Lung (tissue), 12 donors: ENCODE measurements around the gene CPA5. TPM values are rescaled to one million over a fixed set of nuclear protein-coding genes. Genes with fewer than 3 reads are reported as not detected.

Source experiments
- ATAC-seq: fragments of 200-7000 bp; cut with Tn5 transposase; one replicate; pipeline ENCODE4 v1.9.1; 2020; ENCODE audit warnings: moderate number of reproducible peaks; ENCODE audit not compliant: insufficient read depth, low FRiP score
- DNase-seq, 3 donors: peaks; one replicate each; pipeline ENCODE4 v3.0.0-alpha.2; 2013 to 2017
- H3K27ac ChIP-seq, 2 donors: one replicate each; pipeline ENCODE4 v1.5.1; 2013; ENCODE audit warnings: mild to moderate bottlenecking in 2 of 2, moderate library complexity in 2 of 2, control low read depth in 1 of 2, inconsistent platforms in 1 of 2, low read depth in 1 of 2, low read length in 1 of 2
- H3K27me3 ChIP-seq, 3 donors: one replicate each; pipeline ENCODE4 v1.5.1; 2013; ENCODE audit warnings: low read length in 2 of 3; ENCODE audit not compliant: control insufficient read depth in 3 of 3, insufficient read depth in 3 of 3
- H3K36me3 ChIP-seq, 4 donors: one replicate each; pipeline ENCODE4 v1.5.1; 2013; ENCODE audit warnings: low read length in 4 of 4, mild to moderate bottlenecking in 1 of 4, moderate library complexity in 1 of 4; ENCODE audit not compliant: control insufficient read depth in 4 of 4, insufficient read depth in 4 of 4
- H3K4me1 ChIP-seq, 5 donors: one replicate each; pipeline ENCODE4 v1.5.1; 2013; ENCODE audit warnings: low read length in 5 of 5, mild to moderate bottlenecking in 2 of 5, moderate library complexity in 1 of 5; ENCODE audit not compliant: control insufficient read depth in 5 of 5, insufficient read depth in 5 of 5
- H3K4me3 ChIP-seq: one replicate; pipeline ENCODE4 v1.5.1; 2013; ENCODE audit warnings: mild to moderate bottlenecking, control low read depth, moderate library complexity
- H3K9ac ChIP-seq, 2 donors: one replicate each; pipeline ENCODE4 v1.5.1; 2013; ENCODE audit warnings: low read length in 2 of 2, control low read depth in 1 of 2; ENCODE audit not compliant: insufficient read depth in 1 of 2
- H3K9me3 ChIP-seq, 4 donors: one replicate each; pipeline ENCODE4 v1.5.1; 2013; ENCODE audit warnings: low read length in 3 of 4, mild to moderate bottlenecking in 1 of 4, moderate library complexity in 1 of 4; ENCODE audit not compliant: control insufficient read depth in 4 of 4, insufficient read depth in 3 of 4
- WGBS, 2 donors: extraction: QIAGEN DNeasy Blood & Tissue Kit; methylation state at CpG; one replicate each; pipeline ENCODE4 v1.1.7; 2013; 5-methylcytosine and 5-hydroxymethylcytosine counted together
- polyA plus RNA-seq, 2 donors: library from polyadenylated mRNA; stranded (reverse); fragments of 200-250 nt; gene quantifications; one replicate each; pipeline ENCODE4 v1.2.1, GENCODE V29; 2013
- total RNA-seq, 2 donors: library from RNA; depleted of rRNA in 1 of 2; stranded (reverse); fragments of >200 nt in 1 of 2; gene quantifications; one replicate each; pipeline ENCODE4 v1.2.1, GENCODE V29; 2014 to 2021
- TF ChIP-seq, protein P1 (sequence below): IDR thresholded peaks from 2 replicates; pipeline ENCODE4 v1.5.1; 2012; ENCODE audit warnings: mild to moderate bottlenecking; ENCODE audit errors: control extremely low read depth, extremely low read depth
- donor health status: control.
- donor health status: control.
- donor health status: Bipolar disorder and iron deficiency.
- donor health status: healthy.
- donor health status: DM: yes; HTN: yes; CAD: no.

The CPA5 gene
- total and polyA plus RNA-seq, 4 donors: 0.08 to 0.10 TPM; not detected in 2

- WGBS, 2 donors: 90 to 91% methylated on average over 2 of the region's 2 CpGs
- H3K27ac ChIP-seq: no peak overlapping the region
- peaks cover 0 to 3% (median under 1%) of the 10 kb centered on the region in 4 donors for H3K9me3 ChIP-seq
- no peak overlapping the region for H3K4me3 ChIP-seq
- peaks cover 0 to 22% (median 9%) of the 10 kb centered on the region in 5 donors for H3K4me1 ChIP-seq
- H3K36me3 ChIP-seq: no peaks in the 10 kb centered on the region
- no peak for ATAC-seq
- no peaks in the 10 kb centered on the region for H3K27me3 ChIP-seq
- no peak overlapping the region for H3K9ac ChIP-seq
- TF ChIP-seq, protein P1, sequence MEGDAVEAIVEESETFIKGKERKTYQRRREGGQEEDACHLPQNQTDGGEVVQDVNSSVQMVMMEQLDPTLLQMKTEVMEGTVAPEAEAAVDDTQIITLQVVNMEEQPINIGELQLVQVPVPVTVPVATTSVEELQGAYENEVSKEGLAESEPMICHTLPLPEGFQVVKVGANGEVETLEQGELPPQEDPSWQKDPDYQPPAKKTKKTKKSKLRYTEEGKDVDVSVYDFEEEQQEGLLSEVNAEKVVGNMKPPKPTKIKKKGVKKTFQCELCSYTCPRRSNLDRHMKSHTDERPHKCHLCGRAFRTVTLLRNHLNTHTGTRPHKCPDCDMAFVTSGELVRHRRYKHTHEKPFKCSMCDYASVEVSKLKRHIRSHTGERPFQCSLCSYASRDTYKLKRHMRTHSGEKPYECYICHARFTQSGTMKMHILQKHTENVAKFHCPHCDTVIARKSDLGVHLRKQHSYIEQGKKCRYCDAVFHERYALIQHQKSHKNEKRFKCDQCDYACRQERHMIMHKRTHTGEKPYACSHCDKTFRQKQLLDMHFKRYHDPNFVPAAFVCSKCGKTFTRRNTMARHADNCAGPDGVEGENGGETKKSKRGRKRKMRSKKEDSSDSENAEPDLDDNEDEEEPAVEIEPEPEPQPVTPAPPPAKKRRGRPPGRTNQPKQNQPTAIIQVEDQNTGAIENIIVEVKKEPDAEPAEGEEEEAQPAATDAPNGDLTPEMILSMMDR: no peak
- DNase-seq: no peak
These were observed 20.5 kb downstream of the CPA5 start for GRCh38 chr7:130365088-130365487.

DNA sequence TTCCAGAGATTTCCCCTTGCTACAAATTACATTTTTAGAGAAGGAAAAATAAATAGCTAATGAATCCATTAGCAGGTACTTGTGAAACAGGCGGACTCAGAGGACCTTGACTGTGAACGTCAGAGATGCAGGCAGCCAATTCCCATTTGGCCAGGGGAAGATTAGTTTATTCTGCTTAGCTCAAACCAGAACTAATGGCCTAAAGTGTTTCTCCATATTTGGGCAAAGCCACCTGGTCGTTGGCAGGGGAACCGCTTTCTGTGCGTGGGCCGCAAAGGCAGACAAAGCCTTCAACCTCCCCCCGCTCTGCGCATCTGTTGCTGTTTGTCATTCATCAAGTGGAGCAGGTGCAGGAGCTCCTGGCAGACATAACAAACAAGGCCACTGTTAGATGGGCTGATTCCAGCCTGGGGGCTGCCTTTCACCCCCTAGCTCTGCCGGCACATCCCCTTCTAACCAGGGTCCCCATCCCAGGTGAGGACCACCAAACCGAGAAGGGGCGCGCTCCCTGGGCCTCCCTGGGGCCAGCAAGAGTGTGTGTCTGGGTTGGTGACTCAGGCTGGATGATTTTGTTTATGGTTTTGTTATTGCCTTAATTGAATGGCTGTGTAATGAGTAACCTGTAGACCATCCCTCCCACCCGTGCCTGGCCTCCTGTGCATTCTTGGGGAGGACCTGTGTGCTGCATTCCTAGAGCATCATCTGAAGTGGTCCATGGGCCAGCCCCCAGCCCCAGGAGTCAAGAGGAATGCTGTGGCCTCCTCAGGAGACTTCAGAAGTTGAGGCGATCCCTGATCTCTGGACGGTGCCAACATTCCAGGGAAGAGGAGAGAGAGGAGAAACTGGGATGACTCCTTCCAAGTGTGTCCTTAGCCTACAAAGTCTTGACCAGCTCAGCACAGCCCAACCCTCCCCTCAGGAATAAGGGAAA, 21.2 kb downstream of the CPA5 start:
- WGBS, 2 donors: 83 to 84% methylated on average over 15 of the region's 15 CpGs
- no peak overlapping the region for H3K27ac ChIP-seq
- no peak overlapping the region for H3K4me3 ChIP-seq
- H3K9me3 ChIP-seq: peaks cover 0 to under 1% (median 0%) of the 10 kb centered on the region in 4 donors
- TF ChIP-seq, protein P1: no peak
- H3K27me3 ChIP-seq: no peaks in the 10 kb centered on the region
- H3K4me1 ChIP-seq: peaks cover 0 to 29% (median 15%) of the 10 kb centered on the region in 5 donors
- DNase-seq: peak in 2 of 3 donors; percentile 37 to 50
- no peaks in the 10 kb centered on the region for H3K36me3 ChIP-seq
- ATAC-seq: no peak
- no peak overlapping the region for H3K9ac ChIP-seq

GRCh38 chr7:130366564-130366963, 21.9 kb downstream of the CPA5 start:
- no peak overlapping the region for H3K27ac ChIP-seq
- H3K9ac ChIP-seq: no peak overlapping the region
- WGBS, 2 donors: 91 to 93% methylated on average over 6 of the region's 6 CpGs
- H3K27me3 ChIP-seq: no peaks in the 10 kb centered on the region
- no peaks in the 10 kb centered on the region for H3K36me3 ChIP-seq
- ATAC-seq: no peak
- H3K4me3 ChIP-seq: no peak overlapping the region
- H3K4me1 ChIP-seq: peaks cover 0 to 37% (median 18%) of the 10 kb centered on the region in 5 donors
- H3K9me3 ChIP-seq: no peaks in the 10 kb centered on the region
- no peak for DNase-seq
- TF ChIP-seq, protein P1: no peak
